Measurements from ENCODE around the gene CASP10.
A peak's percentile ranks its signal among the peaks of the same experiment; 100 is the strongest.

CASP10 gene

DNA sequence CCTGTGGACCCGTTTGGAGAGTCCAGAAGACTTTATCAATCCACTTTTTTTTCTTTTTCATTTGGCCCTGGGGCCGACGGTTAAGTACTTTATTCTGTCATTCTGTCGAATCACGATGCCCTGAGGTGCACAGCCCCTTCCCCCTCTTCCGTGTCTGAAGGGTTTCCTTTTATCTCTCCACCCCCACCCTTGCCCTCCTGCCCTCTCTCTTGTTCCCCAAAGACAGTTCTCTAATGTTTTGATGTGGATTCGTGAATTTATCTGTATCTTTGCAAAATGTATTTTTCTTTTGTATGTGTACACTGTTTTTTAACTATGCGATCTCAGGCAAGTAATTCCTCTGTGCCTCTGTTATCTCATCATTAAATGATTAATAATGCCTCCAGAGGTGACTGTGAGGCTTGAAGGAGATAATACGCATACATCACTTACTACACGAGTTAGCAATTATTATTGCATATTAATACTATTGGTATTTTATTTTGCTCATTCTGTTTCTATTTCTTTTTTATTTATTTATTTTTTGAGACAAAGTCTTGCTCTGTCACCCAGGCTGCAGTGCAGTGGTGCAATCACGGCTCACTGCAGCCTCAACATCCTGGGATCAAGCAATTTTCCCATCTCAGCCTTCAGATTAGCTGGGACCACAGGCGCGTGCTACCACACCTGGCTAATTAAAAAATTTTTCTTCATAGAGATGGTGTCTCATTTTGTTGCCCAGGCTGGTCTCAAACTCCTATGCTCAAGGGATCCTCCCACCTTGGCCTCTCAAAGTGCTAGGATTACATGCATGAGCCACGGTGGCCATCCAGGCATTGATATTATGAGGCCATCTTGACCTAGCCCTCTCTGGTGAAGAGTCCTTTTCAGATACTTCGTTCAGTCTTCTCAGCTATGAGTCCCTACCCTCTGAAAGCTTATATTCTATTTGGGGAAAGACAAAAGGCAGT, 76.0 kb downstream of the CASP10 start:
- no peak for DNase-seq (ENCODE audit: low spot score)

DNA sequence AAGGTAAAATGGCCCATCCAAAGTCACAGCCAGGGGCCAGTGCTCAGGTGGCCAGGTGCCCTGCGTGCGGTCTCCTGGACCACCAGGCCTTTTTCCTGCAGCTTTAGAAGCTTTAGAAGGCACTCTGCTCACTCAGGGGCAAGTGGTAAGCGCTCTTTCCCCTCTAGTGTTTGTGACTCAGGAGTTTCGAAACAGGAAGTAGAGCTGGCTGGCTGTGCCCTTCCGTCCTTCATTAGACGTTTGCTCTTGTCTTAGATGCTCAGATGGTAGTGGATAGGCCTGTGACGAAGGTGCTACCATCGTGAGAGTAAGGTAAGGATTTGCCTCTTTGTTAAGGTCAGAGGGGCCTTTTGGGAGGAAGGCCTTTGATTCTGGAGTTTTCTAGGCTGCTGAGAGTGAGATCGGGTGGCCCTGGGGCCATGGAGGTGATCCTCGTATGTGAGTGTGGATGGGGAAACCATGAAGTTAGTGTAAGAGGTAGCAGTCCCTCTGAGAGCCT, 77.4 kb downstream of the CASP10 start, which contains the start of gene CASP8:
Gene CASP8 (plus strand): TSS at position 235 of the 499 bp plus-strand sequence. CDS start 5,951 bp downstream, outside the sequence.
- DNase-seq (ENCODE audit: low spot score), result peak; percentile 40

DNA sequence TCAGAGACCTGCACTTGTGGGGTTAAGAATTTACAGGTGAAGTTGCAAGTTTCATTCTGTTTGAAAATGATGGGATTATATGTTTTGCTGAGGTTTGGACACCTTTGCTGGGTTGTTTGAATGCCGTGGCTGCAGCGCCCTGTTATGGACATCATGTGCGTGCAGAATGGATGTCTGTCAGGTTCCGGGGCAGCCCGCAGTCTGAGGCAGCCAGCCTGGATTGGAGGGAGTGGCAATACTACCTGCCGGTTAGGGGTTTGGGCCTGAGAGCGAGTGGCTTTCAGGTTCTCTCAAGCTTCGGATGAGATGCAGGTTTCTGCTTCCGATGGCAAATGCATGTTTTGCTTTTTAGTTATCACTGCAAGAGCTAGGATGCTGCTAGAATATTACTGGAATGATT, 78.5 kb downstream of the CASP10 start:
- no peak for DNase-seq (ENCODE audit: low spot score)

DNA sequence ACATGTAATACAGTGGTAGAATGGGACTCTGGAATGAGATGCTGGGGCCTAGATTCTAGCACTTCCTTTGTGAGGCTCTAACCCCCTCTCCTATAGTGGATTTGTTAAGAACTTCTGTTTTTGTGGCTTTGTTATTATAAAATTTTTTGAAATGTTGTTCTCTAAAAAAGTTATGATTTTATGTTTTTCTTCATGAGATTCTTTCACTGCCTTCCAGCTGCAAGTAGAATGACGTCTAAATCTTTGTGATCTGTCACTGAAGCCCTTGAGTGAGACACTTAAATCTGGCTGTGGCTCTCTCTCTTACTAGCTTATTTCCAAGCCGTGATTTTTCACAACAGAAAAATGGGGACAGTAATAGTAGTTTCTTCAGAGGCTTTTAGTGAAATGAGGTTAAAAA, 79.0 kb downstream of the CASP10 start:
- no peak for DNase-seq (ENCODE audit: low spot score)

DNA sequence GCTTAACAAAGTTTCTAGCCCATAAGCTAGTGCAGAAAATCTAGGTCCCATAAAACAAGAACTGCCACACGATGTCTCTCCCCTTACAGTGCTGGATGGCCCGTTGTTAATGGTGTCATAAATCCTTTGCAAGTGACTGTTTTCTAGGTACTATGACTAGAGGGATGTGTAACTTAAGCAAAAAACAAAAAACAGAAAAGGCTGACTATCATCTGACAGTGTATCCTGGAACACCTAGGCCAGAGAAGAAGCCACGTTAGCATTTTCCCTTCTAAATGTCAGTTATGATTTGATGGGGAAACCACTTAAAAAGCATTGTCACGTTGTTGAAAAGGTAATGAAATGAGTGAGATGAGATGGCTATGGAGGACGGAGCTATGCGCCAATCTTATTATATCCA, 79.8 kb downstream of the CASP10 start:
- no peak for DNase-seq (ENCODE audit: low spot score)

DNA sequence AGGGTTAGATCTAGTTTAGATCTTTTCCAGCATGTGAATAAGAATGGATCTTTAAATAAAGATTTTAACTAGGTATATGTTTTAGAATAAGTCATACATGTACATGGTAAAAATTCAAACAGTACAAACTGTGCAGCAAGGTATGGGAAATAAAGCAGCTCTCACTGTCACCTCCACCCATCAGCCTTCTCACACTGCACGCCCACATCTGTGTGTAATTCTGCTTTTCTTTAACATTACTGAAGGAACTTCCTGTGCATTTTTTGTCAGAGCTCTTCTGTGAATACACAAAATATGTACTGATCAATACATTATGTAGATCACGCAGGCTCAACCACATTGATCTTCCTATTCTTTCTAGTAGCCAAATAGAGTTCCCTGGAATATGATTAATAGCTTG, 80.8 kb downstream of the CASP10 start:
- DNase-seq (ENCODE audit: low spot score), result no peak

DNA sequence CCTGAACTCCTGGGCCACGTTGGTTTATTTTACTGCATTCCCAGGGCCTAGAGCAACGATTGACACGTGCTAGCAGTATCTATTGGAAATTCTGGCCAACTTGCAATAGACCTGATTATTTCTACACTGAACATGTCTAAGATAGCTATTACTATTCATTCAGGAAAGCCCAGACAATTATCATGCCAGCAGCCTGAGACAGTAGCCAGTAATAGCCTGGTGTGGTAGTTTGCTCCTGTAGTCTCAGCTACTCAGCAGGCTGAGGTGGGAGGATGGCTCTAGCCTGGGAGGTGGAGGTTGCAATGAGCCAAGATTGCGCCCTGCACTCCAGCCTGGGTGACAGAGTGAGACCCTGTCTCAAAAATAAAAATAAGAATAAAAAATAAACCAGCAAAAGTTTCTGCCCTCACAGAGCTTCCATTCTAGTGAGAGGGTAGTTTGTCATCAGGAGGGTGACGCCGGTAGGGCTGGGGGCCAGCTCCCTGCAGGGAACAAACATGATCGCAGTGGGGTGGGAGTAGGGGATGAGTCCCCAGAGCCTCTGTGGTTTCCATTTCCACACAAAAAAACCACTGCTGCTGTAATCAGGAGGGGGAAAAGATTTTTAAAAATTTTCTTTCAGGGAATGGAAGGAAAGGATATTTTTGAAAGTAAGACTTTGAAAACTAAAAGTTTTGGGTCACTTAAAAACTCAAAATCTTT, 81.7 kb downstream of the CASP10 start:
- no peak for DNase-seq (ENCODE audit: low spot score)

DNA sequence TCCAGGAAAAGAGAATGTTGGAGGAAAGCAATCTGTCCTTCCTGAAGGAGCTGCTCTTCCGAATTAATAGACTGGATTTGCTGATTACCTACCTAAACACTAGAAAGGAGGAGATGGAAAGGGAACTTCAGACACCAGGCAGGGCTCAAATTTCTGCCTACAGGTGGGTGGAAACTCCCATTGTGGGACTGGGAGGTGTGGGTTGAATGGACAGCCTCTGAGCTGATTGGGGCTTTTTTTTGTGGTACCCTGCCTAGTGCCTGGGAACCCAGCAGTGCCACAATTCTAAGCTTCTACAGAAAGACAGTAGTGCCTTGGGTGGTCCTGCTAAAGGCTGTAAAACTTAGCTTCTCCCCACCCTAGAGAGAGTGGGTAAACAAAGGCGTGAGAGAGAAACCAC, 83.7 kb downstream of the CASP10 start:
- DNase-seq (ENCODE audit: low spot score), result no peak

DNA sequence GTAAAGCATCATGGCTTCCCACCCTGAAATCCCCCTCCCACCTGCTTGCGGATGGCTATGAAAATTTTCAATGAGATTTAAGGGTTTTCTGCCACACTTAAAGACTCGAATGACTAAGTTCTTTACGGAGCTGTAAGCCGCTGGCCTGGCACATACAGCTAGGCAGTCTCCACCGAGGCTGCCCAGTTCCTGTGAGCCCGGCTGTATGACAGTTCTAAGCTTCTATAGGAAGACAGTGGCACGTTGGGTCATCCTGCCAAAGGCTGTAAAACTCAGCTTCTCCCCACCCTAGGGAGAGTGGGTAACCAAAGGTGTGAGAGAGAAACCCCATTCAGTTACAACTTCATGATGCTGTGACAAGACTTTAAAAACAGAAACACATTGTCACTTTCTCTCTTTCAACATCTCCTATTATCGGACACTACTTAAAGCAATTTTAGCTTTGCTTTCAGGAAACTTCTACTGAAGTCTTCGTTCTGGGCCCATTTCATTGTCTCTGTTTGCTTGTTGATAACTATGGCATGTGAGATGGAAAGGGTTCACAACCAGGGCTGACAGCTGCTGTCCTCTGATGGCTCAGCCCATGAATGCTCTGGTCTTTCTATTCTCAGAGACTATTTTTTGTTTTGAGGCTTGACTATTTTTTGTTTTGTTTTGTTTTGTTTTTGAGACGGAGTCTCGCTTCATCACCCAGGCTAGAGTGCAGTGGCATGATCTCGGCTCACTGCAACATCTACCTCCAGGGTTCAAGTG, 84.5 kb downstream of the CASP10 start:
- no peak for DNase-seq (ENCODE audit: low spot score)

DNA sequence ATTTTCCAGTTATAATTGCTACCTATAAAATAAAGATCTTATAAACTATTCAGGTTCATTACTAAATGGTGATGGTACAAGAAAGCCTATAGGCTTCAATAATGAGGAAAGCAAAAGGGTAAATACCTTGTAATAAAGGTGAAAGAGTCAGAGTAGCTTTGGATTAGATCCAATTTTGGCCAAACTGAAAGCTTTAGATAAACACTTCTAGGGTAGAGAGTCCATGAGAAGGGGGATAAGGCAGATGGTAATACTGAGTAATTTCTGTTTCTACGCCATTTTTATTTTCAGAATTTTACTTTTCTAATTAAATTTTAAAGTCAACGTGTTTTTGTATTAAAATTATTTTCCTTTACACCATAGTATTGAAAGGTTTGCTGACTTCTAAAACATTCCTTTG, 86.8 kb downstream of the CASP10 start:
- DNase-seq (ENCODE audit: low spot score), result no peak

DNA sequence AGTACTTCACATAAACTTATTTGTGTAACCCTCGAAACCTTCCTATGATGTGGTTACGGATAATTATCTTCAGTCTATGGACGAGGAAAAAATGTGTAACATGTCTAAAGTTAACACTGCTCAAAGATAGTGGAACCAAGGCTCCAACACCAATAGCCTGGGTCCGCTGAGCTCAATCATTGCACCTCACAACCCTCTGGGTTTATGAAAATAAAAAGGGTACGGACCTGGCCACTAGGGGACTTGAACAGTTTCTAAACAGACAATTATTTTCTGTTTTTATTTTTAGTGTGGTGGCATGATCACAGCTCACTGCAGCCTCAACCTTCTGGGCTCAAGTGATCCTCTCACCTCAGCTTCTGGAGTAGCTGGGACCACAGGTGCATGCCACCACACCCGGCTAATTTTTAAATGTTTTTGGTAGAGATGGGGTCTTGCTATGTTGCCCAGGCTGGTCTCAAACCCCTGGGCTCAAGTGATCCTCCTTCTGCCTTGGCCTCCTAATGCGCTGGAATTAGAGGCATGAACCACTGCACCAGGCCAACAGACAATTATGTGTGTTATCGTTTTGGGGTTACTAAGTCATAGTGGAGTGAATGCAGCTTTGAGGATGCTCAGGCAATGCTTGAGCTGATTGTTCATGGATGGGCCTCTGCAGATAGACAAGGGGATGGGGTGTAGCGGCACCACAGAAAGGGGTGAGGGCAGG, 87.5 kb downstream of the CASP10 start:
- DNase-seq (ENCODE audit: low spot score), result no peak

DNA sequence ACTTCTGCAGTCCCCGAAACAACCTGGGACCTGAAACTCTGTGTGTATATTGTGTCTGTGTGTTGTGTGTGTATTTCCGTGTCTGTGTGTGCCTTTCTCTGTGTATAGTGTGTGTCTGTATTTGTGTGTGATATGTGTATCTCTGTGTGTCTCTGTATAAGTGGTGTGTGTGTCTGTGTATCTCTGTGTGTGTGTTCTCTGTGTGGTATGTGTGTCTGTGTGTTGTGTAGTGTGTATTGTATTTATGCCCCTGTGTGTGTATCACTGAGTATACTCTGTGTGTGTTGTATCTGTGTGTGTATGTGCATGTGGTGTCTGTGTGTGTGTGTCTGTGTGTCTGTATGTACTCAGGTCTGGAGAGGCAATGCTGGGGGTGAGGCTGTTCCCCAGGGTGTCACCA, 89.0 kb downstream of the CASP10 start:
- DNase-seq (ENCODE audit: low spot score), result no peak

DNA sequence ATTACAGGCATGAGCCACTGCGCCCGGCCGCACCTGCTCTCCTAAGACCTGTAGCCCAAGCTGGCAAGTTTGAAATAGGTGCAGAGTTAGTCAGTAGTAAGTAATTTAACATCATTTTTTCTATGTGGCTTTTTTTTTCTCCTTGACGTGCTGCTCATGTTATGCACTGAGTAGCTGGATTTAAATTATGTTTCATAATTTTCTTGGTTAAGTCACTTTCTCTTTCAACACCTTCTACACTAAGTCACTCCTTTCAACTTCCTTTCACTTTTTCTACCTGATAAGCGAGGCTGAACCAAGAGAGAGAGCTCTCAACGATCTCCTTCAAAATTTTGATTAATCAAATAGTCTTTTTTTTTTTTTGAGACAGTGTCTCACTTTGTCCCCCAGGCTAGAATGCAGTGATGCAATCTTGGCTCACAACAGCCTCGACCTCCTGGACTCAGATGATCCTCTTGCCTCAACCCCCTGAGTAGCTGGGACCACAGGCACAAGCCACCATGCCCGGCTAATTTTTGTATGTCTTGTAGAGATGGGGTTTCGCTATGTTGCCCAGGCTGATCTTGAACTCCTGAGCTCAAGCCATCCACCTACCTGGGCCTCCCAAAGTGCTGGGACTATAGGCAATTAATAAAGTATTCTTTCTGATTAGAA, 90.5 kb downstream of the CASP10 start:
- DNase-seq (ENCODE audit: low spot score), result no peak

DNA sequence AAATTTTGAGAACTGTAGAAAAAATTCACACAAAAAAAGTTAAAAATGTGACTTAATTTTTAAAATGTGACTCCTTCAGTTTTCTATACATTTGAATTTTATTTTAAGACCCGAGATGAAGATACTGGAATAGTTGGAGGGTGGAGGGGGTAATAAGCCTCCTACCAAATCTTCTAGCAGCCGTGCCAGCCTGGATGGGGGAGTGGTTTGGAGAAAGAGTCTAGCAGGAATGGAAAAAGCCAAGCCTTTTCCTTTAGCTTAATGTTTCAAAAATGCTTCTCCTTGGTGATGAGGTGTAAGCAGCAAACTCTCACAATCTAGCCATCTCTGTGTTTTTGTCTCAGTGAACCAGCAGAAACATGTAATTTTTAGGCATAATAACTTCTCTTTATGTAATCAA, 92.1 kb downstream of the CASP10 start:
- DNase-seq (ENCODE audit: low spot score), result no peak

DNA sequence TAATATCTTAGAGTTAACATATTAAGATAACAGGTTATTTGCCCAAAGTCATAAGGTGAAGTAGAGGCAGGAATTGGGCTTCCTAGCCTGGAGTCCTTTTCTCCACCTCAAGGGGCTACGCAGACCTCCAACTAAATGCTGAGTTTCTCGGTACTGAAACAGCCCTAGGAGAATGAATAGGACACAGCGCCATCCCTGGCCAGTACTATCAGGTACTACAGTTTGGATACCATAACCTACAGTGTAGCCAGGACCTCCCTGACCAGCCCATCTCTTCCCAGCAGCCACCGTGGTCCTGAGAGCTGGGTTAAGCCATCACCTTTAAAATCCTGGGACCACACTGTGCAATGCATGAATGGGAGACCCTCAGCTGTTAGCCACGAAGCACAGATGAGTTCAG, 93.0 kb downstream of the CASP10 start:
- DNase-seq (ENCODE audit: low spot score), result no peak

DNA sequence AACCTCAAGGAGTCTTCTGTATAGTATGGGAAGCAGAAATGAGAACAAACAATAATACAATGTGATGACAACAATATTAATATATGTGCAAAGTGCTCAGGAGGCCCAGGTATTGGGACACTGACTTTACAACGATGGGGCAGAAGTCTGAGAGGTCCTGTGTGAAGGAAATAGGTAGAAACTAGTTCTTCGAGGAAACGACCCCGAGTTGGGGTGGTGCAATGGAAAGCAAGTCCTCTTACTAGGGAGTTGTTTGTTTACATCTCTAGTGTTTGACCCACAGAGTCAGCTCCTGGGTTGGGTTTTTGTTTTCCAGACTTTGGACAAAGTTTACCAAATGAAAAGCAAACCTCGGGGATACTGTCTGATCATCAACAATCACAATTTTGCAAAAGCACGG, 93.6 kb downstream of the CASP10 start:
- DNase-seq (ENCODE audit: low spot score), result no peak

All from GM03348 (cell line).